Measurements from ENCODE around the gene TAPBP. TPM values are rescaled to one million over a fixed set of nuclear protein-coding genes. Genes with fewer than 3 reads are reported as not detected.

Gene TAPBP
- total and polyA plus RNA-seq, 10 donors: 42.6 to 292 (median 262) TPM

- no peak for DNase-seq
- Histone ChIP-seq H3K9me3 (no peaks in the 10 kb centered on the region), H3K4me3 (peak overlapping the region; percentile 66 to 88 (median 84)), H3K4me1 (peaks cover 10 to 76% (median 50%) of the 10 kb centered on the region in 6 donors), H3K27me3 (replicated peaks in 1 of 7) (no peaks in the 10 kb centered on the region), H3K27ac (peak overlapping the region; percentile 94 to 99 (median 98)), H3K36me3 (peaks cover 0 to 73% (median 58%) of the 10 kb centered on the region in 6 donors)
- intact Hi-C loops (cut with DNase I; ENCODE audit: low total_unique reads): no loop called here
- TF ChIP-seq POLR2AphosphoS5 (IDR thresholded peaks at IDR 0.05): no peak
- TF ChIP-seq, protein P1, sequence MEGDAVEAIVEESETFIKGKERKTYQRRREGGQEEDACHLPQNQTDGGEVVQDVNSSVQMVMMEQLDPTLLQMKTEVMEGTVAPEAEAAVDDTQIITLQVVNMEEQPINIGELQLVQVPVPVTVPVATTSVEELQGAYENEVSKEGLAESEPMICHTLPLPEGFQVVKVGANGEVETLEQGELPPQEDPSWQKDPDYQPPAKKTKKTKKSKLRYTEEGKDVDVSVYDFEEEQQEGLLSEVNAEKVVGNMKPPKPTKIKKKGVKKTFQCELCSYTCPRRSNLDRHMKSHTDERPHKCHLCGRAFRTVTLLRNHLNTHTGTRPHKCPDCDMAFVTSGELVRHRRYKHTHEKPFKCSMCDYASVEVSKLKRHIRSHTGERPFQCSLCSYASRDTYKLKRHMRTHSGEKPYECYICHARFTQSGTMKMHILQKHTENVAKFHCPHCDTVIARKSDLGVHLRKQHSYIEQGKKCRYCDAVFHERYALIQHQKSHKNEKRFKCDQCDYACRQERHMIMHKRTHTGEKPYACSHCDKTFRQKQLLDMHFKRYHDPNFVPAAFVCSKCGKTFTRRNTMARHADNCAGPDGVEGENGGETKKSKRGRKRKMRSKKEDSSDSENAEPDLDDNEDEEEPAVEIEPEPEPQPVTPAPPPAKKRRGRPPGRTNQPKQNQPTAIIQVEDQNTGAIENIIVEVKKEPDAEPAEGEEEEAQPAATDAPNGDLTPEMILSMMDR (IDR thresholded peaks at IDR 0.05 in 8 of 11, conservative IDR thresholded peaks at IDR 0.05 in 3 of 11): no peak
- no peak for TF ChIP-seq POLR2A (IDR thresholded peaks at IDR 0.05)
- WGBS, 5 donors: 67 to 80% (median 71%) methylated on average over 12 of the region's 12 CpGs
These were observed 17.0 kb downstream of the TAPBP start for GRCh38 chr6:33296797-33297405.

DNA sequence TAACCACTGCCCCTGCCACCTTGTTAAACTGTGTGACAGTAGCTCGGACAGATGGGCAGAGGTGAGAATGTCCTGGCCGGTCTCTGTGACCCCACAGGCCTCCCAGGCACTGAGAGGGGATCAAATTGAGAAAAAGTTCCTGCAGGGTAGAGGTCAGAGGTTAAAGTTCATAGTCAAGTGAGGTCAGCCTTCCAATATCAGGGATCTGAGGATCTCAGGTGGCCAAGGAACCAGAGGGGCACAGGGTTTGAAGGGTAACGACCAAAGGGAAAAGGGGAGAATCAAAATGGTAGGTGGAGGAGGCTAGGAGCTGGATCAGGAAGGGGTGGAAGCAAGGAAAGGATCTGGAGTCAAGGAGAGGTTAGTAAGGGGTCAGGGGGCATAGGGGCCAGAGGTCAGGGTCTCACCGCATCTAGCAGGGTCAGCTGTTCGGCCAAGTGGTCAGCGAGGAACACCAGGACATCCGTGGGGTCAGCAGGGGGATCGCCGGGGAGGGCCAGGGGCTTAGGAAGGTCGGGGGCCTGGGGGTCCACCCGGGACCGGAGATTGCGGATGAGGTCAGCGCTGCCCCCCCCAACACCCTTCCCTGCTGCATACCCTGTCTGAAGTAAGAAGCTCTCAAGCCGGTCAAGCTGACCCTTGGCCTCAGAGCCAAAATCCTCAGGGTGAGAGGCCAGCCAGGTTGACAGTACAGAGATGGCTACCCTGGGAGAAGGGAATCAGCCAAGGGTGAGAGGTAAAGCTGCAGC is 18.1 kb downstream of the TAPBP start:
- WGBS, 5 donors: 77 to 93% (median 88%) methylated on average over 15 of the region's 15 CpGs
- intact Hi-C loops (cut with DNase I; ENCODE audit: low total_unique reads): no loop called here

DNA sequence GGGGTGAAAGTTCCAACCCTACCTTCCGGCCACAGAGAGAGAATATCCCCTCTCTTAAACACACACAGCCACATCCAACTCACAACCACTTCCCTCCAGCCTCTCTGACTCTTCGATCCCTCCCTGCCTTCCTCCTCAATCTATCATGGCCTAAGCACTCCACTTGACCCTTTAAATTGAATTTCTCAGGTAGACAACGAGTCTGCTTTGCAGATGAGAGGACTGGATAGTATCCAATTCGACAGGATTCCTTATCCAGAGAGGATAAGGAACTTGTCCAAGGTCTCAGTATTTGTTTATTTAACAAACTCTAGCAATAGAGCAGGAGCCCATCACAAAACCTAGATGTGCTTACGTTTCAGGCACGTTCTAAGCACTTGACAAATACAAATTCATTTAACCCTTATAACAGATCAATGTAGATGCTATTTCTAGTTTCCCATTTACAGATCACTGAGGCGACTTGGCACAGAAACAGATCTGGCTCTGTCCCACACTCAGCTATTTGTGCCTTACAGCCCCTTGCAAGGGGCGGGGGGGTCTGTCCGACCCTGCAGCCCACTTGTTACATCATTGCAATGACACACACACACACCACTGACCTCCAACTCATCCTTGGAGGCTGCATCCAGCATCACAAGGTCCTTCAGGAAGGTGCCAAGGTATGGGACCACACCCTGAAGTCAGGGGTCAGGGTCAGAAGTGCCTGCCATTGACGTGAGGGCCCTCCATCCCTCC is 19.6 kb downstream of the TAPBP start:
- TF ChIP-seq POLR2AphosphoS5 (IDR thresholded peaks at IDR 0.05) (no peak), POLR2A (IDR thresholded peaks at IDR 0.05) (no peak)
- TF ChIP-seq, protein P1 (IDR thresholded peaks at IDR 0.05 in 8 of 11, conservative IDR thresholded peaks at IDR 0.05 in 3 of 11): no peak
- Histone ChIP-seq H3K4me3 (no peak overlapping the region), H3K9me3 (no peaks in the 10 kb centered on the region), H3K27me3 (replicated peaks in 1 of 7) (no peaks in the 10 kb centered on the region), H3K4me1 (peaks cover 14 to 72% (median 45%) of the 10 kb centered on the region in 6 donors), H3K36me3 (peaks cover 4 to 71% (median 58%) of the 10 kb centered on the region in 6 donors), H3K27ac (peak overlapping the region in 2 of 8 donors; percentile 94 to 99)
- intact Hi-C loops (cut with DNase I; ENCODE audit: low total_unique reads): no loop called here
- WGBS, 5 donors: 70 to 83% (median 76%) methylated on average over 10 of the region's 10 CpGs
- no peak for DNase-seq

More for the DNA sequence above, 18.1 kb downstream of the TAPBP start:
- TF ChIP-seq, protein P1 (IDR thresholded peaks at IDR 0.05 in 8 of 11, conservative IDR thresholded peaks at IDR 0.05 in 3 of 11): no peak
- TF ChIP-seq POLR2AphosphoS5 (IDR thresholded peaks at IDR 0.05): no peak
- TF ChIP-seq POLR2A (IDR thresholded peaks at IDR 0.05): no peak
- Histone ChIP-seq H3K9me3 (no peaks in the 10 kb centered on the region), H3K4me1 (peaks cover 10 to 73% (median 46%) of the 10 kb centered on the region in 6 donors), H3K27me3 (replicated peaks in 1 of 7) (no peaks in the 10 kb centered on the region), H3K27ac (peak overlapping the region in 2 of 8 donors; percentile 94 to 99), H3K36me3 (peaks cover 4 to 73% (median 58%) of the 10 kb centered on the region in 6 donors), H3K4me3 (no peak overlapping the region)
- DNase-seq: peak; percentile 78

Data from spleen (tissue), 11 donors.